ENCODE measurements around the gene TPK1. TPM values are rescaled to one million over a fixed set of nuclear protein-coding genes. Genes with fewer than 3 reads are reported as not detected.

TPK1 gene
- total RNA-seq, 1 donor from 2014 or later, result 1.7 TPM

- TF ChIP-seq CTCF (IDR thresholded peaks at IDR 0.05), result no peak
- TF ChIP-seq POLR2A (IDR thresholded peaks at IDR 0.05), result no peak
- TF ChIP-seq POLR2AphosphoS5 (IDR thresholded peaks at IDR 0.05; ENCODE audit: insufficient read depth in 1 of 2, low read depth in 1 of 2), result no peak
- no peaks in the 10 kb centered on the region for H3K9me3 ChIP-seq
- no peaks in the 10 kb centered on the region for H3K27me3 ChIP-seq
- intact Hi-C loops (cut with DNase I), result no loop called here
- no peak for DNase-seq (ENCODE audit: extremely low spot score in 2 of 2)
- no peak overlapping the region for H3K27ac ChIP-seq
- no peaks in the 10 kb centered on the region for H3K36me3 ChIP-seq
- no peak overlapping the region for H3K4me3 ChIP-seq
- H3K4me1 ChIP-seq, result no peaks in the 10 kb centered on the region
Measured at GRCh38 chr7:144859739-144860138, 23.9 kb upstream of the TPK1 start.

GRCh38 chr7:144857463-144857862 is 21.6 kb upstream of the TPK1 start:
- no peak overlapping the region for H3K4me3 ChIP-seq
- H3K27me3 ChIP-seq, result no peaks in the 10 kb centered on the region
- H3K27ac ChIP-seq, result no peak overlapping the region
- intact Hi-C loops (cut with DNase I), result no loop called here
- no peaks in the 10 kb centered on the region for H3K9me3 ChIP-seq
- no peaks in the 10 kb centered on the region for H3K36me3 ChIP-seq
- no peak for DNase-seq (ENCODE audit: extremely low spot score in 2 of 2)
- TF ChIP-seq POLR2A (IDR thresholded peaks at IDR 0.05) (no peak), CTCF (IDR thresholded peaks at IDR 0.05) (no peak), POLR2AphosphoS5 (IDR thresholded peaks at IDR 0.05; ENCODE audit: insufficient read depth in 1 of 2, low read depth in 1 of 2) (no peak)
- no peaks in the 10 kb centered on the region for H3K4me1 ChIP-seq

DNA sequence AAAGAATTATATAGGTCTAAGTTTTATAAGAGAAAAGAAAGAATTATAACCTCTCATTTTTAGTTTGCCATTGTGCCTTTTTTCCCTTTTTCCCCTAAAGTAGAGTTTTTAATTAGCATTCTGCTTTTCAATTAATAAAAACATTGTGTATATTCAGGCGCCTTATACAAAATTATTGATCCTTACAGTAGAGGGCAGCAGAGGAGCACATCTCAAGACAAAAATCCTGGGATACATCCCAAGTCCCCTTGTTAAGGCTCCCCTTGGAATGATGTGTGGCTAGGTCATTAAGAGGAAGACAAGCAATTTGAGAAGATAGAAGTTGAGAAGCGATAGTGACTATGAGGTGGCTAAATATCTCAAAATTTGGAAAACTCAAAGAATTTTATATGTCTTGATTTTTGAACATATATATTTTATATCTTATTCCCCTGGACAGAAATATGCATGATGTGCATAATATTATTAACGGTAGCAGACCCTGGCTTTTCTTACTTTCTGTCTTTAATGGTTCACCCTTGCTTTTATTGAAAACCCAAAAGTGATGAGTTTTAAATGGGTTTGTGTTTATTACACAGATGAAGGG is 19.1 kb upstream of the TPK1 start:
- DNase-seq (ENCODE audit: extremely low spot score in 2 of 2), result no peak
- no peak overlapping the region for H3K27ac ChIP-seq
- H3K36me3 ChIP-seq, result no peaks in the 10 kb centered on the region
- no peaks in the 10 kb centered on the region for H3K4me1 ChIP-seq
- no peaks in the 10 kb centered on the region for H3K27me3 ChIP-seq
- TF ChIP-seq POLR2AphosphoS5 (IDR thresholded peaks at IDR 0.05; ENCODE audit: insufficient read depth in 1 of 2, low read depth in 1 of 2), result no peak
- TF ChIP-seq POLR2A (IDR thresholded peaks at IDR 0.05), result no peak
- no peak for TF ChIP-seq CTCF (IDR thresholded peaks at IDR 0.05)
- H3K9me3 ChIP-seq, result no peaks in the 10 kb centered on the region
- intact Hi-C loops (cut with DNase I), result no loop called here
- H3K4me3 ChIP-seq, result no peak overlapping the region

DNA sequence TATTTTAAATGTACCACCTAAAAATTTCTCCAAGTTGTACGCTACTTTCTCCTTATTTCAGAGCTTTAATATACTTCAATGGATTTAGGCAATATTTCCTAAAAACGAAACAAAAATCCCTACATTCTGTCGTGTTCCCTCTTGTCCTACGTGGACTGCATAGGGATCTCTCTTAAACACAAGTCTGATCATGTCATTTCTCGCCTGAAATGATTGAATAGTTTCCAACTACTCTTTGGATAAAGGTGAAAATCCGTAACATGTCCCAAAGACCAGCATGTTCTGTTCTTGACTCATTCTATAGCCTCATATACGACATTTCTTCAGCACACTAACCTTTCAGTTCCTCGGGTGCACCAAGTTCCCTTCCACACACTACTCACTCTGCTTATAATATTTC is 17.7 kb upstream of the TPK1 start:
- H3K27ac ChIP-seq, result no peak overlapping the region
- intact Hi-C loops (cut with DNase I), result no loop called here
- DNase-seq (ENCODE audit: extremely low spot score in 2 of 2), result no peak
- H3K36me3 ChIP-seq, result no peaks in the 10 kb centered on the region
- H3K4me3 ChIP-seq, result no peak overlapping the region
- TF ChIP-seq POLR2AphosphoS5 (IDR thresholded peaks at IDR 0.05; ENCODE audit: insufficient read depth in 1 of 2, low read depth in 1 of 2), result no peak
- no peak for TF ChIP-seq POLR2A (IDR thresholded peaks at IDR 0.05)
- no peak for TF ChIP-seq CTCF (IDR thresholded peaks at IDR 0.05)
- no peaks in the 10 kb centered on the region for H3K27me3 ChIP-seq
- no peaks in the 10 kb centered on the region for H3K9me3 ChIP-seq
- H3K4me1 ChIP-seq, result no peaks in the 10 kb centered on the region

DNA sequence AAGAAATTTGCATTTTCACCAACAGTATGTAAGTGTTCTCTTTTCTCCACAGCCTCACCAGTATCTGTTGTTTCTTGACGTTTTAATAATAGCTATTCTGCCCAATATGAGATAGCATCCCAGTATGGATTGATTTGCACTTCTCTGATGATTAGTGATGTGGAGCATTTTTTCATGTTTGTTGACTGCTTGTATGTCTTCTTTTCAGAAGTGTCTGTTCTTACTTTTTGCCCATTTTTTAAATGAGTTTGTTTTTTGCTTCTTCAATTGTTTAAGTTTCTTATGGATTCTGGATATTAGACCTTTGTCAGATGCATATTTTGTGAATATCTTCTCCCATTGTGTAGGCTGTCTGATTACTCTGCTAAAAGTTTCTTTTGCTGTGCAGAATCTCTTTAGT is 12.2 kb upstream of the TPK1 start:
- Histone ChIP-seq H3K27me3 (no peaks in the 10 kb centered on the region), H3K4me3 (no peak overlapping the region), H3K4me1 (no peaks in the 10 kb centered on the region), H3K9me3 (no peaks in the 10 kb centered on the region), H3K27ac (no peak overlapping the region), H3K36me3 (no peaks in the 10 kb centered on the region)
- intact Hi-C loops (cut with DNase I), result no loop called here
- no peak for TF ChIP-seq CTCF (IDR thresholded peaks at IDR 0.05)
- TF ChIP-seq POLR2A (IDR thresholded peaks at IDR 0.05), result no peak
- no peak for TF ChIP-seq POLR2AphosphoS5 (IDR thresholded peaks at IDR 0.05; ENCODE audit: insufficient read depth in 1 of 2, low read depth in 1 of 2)
- no peak for DNase-seq (ENCODE audit: extremely low spot score in 2 of 2)

All from vagina (tissue), 2 donors.